ENCODE data around the gene CERS6. TPM values are rescaled to one million over a fixed set of nuclear protein-coding genes. Genes with fewer than 3 reads are reported as not detected.

Gene CERS6
- total RNA-seq, 1 donor from 2014 or later: 58.6 TPM

DNA sequence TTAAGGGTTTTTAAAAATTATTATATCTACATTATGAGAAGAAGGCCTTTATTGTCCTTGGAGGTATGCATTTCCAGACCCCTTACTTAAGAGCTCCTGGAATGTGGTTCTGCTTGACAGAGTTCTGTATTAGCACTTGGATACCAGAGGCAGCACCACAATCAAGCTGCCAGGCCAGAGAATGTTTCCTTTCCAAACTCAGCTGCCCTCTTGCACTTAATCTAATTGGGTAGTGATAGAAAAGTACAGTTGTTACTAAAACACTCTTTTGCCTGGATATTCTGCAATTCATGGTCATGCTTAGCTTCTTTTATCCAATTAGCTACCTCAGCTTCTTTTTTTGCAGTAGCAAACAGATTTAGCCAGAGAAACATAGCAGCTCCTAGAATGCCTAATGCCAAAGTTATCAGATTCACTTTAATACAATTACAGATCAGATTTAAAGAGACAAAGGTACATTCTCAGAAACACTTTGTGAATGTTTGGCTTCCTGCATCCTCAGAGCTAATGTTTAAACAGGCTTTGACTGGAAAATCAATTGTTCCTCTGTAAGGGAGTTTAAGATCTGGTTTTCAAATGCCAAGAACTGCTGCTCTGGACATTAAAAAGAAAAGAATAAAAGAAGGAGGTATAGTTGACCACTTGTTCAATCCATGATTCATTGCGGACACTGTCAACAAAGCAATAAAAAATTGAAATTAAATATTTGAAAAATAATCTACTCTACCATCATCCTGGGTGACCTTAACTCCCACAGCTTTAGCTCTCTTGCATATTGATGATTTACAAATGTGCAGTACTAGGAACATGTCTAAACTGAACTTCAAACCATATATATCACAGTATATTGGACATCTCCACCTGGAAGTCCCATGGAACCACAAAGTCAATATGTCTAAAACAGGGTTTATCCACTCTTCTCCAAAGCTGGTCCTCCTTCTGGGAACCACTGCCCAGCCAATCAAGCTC, 359.2 kb downstream of the CERS6 start:
- intact Hi-C loops (cut with DNase I): loop anchor here (5.0 kb wide), 1 partner anchor 38 kb away; no protein-coding TSS in a partner anchor
- no peak for DNase-seq (ENCODE audit: low spot score)

DNA sequence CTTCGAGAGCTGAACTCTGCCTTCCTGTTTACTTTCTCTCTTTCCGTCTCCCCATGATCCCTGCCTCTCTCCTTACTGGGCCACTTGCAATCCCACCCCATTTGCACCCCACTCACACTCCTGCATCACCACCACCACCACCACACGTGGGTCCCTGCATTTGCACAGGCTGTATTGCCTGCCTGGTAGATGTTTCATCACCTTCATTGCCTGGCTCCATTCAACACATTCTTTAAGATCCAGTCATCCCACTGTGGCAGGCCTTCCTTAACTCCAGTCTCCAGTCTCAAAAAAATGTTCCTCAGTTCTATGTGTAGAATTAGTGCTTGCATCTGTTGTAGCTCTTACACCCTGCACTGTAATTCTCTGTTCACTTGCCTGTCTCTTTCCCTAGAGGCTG, 360.3 kb downstream of the CERS6 start:
- no peak for DNase-seq (ENCODE audit: low spot score)
- intact Hi-C loops (cut with DNase I): no loop called here

GRCh38 chr2:168819050-168819715, 363.1 kb downstream of the CERS6 start:
- DNase-seq (ENCODE audit: low spot score): no peak
- intact Hi-C loops (cut with DNase I): no loop called here

DNA sequence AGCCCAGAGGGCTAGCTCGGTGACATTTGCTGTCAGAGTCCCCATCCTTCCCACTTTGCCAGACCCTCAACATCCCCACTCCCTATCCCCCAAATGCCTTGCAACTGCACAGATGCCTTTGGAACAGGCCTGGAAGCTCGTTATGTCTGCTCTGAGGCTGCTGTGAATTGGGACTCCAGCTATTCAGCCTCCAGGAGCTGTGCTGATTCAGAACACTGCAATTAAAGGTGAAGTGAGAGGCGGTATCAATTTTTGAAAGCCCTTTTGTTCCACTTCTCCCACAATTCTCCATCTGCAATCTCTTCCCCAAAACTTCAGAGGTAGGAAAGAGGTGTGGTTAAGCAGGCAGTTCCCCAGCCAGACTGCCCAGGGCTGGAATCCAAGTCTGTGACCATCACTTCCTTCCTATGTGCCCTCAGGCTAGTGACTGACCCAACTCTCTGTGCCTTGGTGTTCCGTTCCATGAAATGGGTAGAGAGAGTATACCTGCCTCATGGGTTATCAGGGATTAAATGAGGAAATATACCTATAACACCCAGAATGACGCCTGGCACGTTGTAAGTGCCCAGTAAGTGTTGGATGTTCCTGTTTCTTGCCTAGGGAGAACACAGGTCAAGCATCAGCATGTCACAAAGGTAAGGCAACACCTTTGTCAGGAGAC, 363.9 kb downstream of the CERS6 start:
- intact Hi-C loops (cut with DNase I): no loop called here
- no peak for DNase-seq (ENCODE audit: low spot score)

DNA sequence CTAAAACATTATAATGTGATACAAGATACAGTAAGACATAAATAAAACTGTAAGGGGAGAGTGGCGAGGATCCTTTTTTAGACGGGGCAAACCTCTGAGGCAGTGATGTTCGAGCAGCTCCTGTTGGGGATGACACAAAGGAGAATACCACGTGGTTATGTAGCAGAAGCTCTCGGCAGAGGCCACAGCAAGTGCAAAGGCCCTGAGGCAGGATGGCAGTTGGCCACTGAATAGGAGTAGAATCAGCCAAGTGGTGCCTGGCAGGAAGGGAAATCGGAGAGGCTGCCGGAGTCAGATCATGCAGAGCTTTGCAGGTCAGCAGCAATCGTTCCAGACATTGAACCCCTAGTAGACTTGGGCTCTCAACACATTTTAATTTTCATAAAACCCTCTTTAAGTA, 365.5 kb downstream of the CERS6 start:
- intact Hi-C loops (cut with DNase I): no loop called here
- DNase-seq (ENCODE audit: low spot score): no peak

DNA sequence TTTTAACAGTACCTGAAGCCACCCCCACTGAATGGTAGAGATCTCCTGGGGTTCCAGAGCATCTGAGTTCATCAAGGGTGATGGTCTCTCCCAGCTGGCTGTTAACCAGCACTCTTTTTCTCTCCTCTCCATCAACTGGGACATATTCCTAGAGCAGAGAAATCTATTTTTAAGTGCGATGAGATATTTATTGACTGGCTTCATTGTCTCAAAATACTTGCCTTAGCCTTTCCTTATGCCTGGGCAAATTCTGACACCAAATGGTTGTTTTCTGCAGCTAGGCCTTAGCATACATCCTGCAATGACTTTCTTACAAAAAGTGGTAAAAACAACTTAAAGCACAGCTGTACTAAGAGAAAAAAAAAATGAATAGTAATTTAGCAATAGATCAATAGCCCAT, 365.9 kb downstream of the CERS6 start:
- intact Hi-C loops (cut with DNase I): no loop called here
- DNase-seq (ENCODE audit: low spot score): no peak

Small RNA genes within 50 kb of the gene (microRNA-seq; reads per million reads assigned to microRNA genes)
- not detected for gene MIR4774

Other genes with a start within 250 kb of the CERS6 start
- gene STK39, start 208.7 kb upstream of the CERS6 start, total RNA-seq: 24.6 TPM

Data from cardiac septum (tissue), 1 donor.